RKO (cell line): Measurements from ENCODE around the gene ZNF778.
"Not testable (repeated sequence)": the region's sequence is repeated elsewhere in the genome, so short reads cannot be mapped to it uniquely, and the experiment has no call there.

Experiments
- DNase-seq: peaks from one replicate; pipeline ENCODE4 v3.0.0-alpha.2; 2016; ENCODE audit warnings: low spot score

ZNF778 gene

DNA sequence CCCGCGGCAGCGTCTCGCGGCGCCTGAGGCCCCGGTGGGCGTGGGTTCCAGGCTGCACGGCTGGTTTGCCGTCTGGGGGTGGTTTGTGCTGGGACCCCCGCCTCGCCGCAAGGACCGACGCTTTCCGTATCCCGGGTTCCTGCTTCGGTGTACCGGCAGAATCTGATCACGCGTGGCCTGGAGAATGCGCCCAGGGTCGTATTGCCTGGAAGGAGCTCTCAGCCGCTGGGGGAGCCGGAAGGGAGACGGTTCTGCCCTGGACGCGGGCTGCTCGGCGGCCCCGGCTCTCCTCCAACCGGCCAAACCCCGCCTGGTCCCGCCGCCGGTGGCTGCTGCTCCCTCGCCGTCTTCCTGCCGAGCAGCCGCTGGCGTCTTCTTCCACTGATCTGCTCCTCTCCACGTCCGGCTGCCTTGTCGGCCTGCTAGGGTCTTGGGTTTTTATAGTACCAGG is 39.8 kb downstream of the ZNF778 start:
- no peak for DNase-seq

DNA sequence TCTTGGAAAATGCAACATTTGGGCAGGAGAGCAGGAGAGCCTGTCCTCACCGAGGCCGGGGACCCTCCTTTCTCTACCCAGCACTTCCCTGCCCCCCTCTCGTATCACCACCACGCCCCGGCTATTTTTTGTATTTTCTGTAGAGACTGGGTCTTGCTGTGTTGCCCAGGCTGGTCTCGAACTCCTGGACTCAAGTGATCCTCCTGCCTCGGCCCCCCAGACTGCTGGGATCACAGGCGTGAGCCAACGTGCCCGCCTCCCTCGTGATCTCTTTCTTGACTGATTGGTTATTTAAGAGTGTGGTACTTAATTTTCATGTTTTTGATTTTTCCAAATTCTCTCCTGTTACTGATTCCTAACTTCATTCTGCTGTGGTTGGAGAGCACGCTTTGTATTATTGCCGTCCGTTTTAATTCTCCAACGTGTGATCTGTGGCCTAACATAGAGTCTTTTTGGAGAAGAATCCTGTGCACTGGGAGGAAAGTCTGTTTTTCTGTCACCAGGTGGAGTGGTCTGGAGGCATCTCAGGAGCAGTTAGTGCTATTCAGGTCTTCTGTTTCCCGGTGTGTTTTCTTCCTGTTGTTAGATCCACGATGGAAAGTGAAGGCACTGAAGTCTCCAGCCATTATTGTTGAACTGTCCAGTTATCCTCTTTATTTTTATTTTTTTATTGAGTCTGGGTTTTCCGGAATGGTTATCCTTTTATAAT is 40.4 kb downstream of the ZNF778 start:
- no peak for DNase-seq

- DNase-seq: not testable (repeated sequence)
Observed at GRCh38 chr16:89259901-89260300, 42.4 kb downstream of the ZNF778 start.

DNA sequence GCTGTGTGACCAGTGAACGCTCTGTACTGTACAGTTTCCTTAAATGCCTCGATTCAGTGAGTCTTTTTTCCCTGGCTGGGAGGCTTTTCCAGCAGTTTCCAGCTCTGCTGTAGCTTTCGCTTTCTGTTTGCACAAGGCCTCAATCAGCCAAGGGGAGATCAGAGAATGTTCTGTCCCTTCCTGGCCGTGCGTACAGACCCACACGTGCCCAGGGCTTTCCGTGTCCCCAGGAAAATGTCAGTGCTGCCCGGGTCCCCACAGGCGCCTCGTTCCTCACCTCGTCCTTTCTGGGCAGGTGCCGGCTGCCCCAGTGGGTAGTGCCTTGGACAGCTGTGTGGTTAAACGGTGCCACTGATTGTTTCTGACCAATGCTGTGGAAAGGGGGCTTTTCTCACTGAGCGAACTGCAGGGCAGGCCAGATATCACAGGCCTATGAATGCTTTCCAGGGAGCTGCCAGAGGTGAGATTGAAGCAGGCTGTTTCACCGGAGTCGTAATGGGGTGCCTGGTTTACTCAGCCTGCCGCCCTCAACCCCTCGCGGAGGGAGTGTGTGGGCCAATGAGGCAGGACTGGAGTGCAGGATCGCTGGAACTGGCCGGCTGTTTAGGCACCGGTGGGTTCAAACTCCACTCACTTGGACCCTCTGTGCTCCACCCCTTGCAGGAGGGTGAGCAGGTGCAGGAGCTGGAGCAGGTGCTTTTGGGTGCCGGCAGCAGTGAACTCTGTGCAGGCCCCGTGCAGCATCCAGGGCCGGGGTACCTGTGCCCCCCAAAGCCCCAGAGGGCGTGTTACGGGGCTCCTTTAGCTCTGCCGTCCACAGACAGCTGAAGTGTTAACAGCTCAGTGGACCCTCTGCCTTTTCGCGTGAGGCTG is 44.4 kb downstream of the ZNF778 start:
- no peak for DNase-seq

GRCh38 chr16:89264800-89265550 is 47.5 kb downstream of the ZNF778 start:
- no peak for DNase-seq

GRCh38 chr16:89265647-89266046 is 48.1 kb downstream of the ZNF778 start:
- peak; percentile 31 for DNase-seq

DNA sequence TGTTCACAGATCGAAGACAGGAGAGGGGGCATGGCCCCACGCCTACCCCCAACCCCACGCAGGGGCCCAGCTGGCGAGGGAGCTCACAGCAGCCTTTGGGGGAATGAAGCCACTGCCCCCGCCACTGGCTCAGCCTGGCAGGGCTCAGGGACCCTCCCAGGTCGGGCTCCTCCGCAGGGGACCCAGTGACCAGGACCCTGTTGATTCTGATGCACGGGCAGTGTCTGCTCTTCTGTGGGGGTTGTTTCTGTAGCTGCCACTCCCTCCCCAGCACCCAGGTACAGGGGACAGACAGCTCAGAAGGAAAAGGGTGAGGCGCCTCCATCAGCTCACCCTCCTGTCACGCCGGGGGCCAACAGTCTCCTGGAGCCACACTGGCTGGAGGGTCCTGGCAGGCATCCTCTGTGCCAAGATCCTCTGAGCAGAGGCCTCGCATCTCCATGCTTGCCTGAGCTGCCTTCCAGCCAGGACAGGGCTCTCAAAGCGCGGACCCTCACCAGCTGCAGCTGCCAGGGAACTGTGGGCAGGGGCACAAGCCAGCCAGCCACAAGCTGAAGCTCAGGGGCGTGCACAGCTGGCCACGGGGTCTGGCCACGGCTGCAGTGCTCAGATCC is 49.1 kb downstream of the ZNF778 start:
- DNase-seq: no peak

- not testable (repeated sequence) for DNase-seq
Observed at GRCh38 chr16:89267746-89268145, 50.2 kb downstream of the ZNF778 start.

DNA sequence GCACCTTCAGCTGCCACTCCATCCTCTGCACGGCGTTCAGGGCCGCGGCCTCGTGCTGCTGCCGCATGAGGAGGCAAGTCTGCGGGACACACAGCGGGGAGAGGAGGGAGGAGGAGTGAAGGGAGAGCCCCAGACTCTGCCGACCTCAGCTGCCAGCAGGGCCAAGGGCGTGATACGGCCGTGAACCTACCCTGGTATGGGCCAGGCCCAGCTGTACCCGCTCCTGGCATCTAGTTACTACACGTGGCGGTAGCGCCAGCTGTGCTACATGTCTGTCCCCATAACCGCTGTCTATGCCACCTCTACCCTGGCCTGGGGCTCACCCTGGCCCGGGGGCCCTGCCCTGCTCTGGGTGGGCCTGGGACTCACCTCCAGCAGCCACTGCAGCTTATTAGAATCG is 51.1 kb downstream of the ZNF778 start:
- DNase-seq: no peak

GRCh38 chr16:89268987-89269735 is 51.7 kb downstream of the ZNF778 start:
- DNase-seq: no peak

GRCh38 chr16:89269805-89270665 is 52.5 kb downstream of the ZNF778 start:
- DNase-seq: no peak

DNA sequence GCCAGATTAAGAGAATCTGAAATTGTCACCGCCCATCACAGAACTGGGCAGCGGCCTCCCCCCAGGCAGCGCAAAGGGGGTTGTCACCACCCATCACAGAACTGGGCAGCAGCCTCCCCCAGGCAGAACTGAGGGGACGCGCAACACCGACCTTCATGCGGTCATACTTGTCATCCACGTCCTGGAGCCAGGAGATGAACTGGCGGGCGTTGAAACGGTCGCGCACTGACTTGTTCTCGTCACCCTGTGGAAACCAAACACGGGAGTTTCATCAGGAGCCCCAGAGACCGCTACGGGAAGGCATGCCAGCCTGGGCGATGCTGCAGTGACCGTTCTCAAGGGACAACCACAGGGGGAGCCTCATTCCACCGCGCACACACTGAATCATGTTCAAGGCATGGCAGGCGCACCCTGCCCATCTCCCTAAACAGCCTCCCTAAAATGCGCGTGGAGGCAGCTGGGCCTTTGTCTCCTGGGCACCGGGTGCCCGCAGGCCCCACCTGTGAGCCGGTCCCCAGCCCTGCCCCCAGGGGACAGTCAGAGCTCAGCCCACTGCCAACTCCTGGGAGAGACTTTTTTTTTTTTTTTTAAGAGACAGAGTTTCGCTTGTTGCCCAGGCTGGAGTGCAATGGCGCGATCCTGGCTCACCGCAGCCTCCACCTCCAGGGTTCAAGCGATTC is 53.3 kb downstream of the ZNF778 start:
- DNase-seq: no peak

- no peak for DNase-seq
Observed at GRCh38 chr16:89272631-89273030, 55.1 kb downstream of the ZNF778 start.

GRCh38 chr16:89273741-89274472 is 56.4 kb downstream of the ZNF778 start:
- DNase-seq: no peak

DNA sequence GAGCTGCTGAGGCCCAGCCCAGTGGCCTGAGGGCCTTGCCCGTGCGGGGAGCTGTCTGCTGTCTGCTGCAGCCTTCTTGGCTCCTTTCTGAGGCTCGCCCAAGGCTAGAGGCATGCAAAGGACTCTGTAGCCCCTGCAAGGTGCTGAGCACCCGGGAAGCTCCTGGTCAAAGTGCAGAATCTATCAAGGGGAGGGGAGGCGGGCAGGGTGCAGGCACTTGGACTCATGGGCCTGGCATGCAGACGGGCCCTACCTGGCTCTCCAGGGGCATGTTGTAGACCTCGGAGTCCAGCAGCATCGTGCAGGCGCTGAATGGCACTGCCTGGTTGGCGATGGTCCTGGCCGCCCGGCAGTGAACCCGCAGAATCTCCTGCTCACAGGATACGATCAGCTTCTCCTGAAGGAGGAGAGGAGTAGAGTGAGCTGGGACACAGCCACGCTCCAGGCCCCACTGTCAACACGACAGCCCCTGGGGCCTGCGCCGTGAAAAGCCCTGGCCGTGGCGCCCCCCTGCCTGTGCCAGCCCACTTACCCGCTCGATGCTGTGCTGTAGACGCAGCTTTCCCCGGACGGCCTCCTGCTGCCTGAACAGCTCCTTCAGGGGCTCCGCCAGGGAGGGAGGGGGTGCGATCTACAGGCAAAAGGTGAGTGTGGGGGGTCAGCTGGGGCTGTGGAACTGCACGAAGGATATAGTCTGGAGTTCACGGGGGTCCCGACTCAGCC is 57.2 kb downstream of the ZNF778 start:
- no peak for DNase-seq

- DNase-seq: no peak
Observed at GRCh38 chr16:89275284-89275584, 57.7 kb downstream of the ZNF778 start.

DNA sequence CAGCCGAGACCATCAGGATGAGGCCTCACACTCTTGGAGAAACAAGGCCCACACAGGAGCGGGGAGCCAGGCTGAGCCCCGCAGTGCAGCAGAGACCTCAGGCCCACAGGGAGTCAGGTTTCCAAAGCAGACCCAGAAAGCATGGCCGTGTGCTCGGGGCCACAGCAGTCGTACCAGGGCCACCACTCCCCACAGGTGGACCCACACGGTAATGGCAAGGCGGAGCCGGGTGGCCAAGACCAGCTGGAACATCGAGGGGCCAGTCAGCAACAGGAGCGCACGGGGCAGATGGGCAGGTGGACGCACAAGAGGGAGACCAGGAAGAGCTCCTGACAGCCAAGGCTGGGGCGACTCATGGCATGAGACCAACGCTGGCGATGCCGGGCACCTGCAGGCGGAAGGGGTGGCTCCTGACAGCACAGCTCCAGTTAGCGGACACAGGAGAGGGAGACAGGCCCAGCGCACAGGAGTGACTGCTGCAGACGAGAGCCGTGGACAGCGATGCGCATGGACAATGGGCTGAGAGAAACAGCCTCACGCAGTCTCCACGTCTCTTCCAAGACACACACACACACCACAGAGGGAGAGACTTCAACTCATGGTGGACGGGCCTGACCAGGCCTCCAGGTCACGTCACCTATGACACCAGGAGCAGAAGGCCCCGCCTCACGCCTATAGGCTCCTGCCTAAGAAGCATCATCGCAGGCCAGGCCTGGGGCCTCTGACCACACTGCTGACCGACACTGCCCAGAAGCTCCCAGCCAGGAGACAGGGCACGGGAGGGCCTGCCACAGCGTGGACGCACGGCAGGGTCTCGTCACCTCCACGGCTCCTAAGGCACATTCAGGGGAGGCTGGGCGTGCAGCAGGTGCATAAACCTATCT is 58.6 kb downstream of the ZNF778 start:
- DNase-seq: no peak

GRCh38 chr16:89277049-89277448 is 59.5 kb downstream of the ZNF778 start:
- DNase-seq: no peak
